Skeletal muscle tissue (tissue), 4 donors: ENCODE measurements around the gene GIPC3. TPM values are rescaled to one million over a fixed set of nuclear protein-coding genes. Genes with fewer than 3 reads are reported as not detected.

ENCODE experiments used
- H3K27ac ChIP-seq: one replicate; pipeline ENCODE4 v1.7.0; 2013; ENCODE audit warnings: mild to moderate bottlenecking, low read depth, low read length, inconsistent platforms
- H3K27me3 ChIP-seq, 3 donors: one replicate each; pipeline ENCODE4 v1.7.0; 2013; ENCODE audit warnings: low read length in 3 of 3; ENCODE audit not compliant: control insufficient read depth in 3 of 3, insufficient read depth in 3 of 3
- H3K36me3 ChIP-seq, 3 donors: one replicate each; pipeline ENCODE4 v1.7.0; 2013; ENCODE audit warnings: low read length in 3 of 3; ENCODE audit not compliant: control insufficient read depth in 3 of 3, insufficient read depth in 3 of 3
- H3K4me1 ChIP-seq, 3 donors: one replicate each; pipeline ENCODE4 v1.7.0; 2013; ENCODE audit warnings: low read length in 3 of 3, mild to moderate bottlenecking in 3 of 3; ENCODE audit not compliant: control insufficient read depth in 3 of 3, insufficient read depth in 3 of 3
- H3K4me3 ChIP-seq, 3 donors: one replicate each; pipeline ENCODE4 v1.7.0; 2013; ENCODE audit warnings: low read length in 3 of 3
- H3K9ac ChIP-seq, 3 donors: one replicate each; pipeline ENCODE4 v1.7.0; 2013; ENCODE audit warnings: low read length in 3 of 3, mild to moderate bottlenecking in 3 of 3, moderate library complexity in 2 of 3, low read depth in 1 of 3
- H3K9me3 ChIP-seq, 3 donors: one replicate each; pipeline ENCODE4 v1.7.0; 2013; ENCODE audit warnings: low read length in 3 of 3; ENCODE audit not compliant: control insufficient read depth in 3 of 3
- total RNA-seq: library from RNA; depleted of rRNA; stranded (reverse); fragments of >200 nt; gene quantifications from one replicate; pipeline ENCODE4 v1.2.3, GENCODE V29; 2014
- donor health status: Osteomylitis.

Gene GIPC3
- total RNA-seq, 1 donor from 2014 or later: not detected

DNA sequence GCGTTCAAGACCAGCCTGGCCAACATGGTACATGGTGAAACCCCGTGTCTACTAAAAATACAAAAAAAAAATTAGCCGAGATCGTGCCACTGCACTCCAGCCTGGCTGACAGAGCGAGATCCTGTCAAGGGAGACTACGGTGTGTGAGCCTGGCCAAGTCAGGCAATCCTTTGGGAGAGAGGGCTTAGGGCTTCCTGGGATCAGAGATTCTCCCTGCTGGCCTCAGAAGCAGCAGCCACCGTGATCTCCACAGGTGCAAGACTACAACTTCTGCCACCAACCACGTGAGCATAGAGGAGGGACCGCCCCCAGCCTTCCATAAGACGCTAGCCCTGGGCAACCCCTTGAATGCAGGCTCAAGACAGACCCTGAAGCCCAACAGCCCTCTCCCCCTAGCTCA lies 35.5 kb upstream of the GIPC3 start:
- peaks cover 0 to 11% (median 4%) of the 10 kb centered on the region in 3 donors for H3K36me3 ChIP-seq
- no peaks in the 10 kb centered on the region for H3K27me3 ChIP-seq
- no peak overlapping the region for H3K27ac ChIP-seq
- no peak overlapping the region for H3K9ac ChIP-seq
- H3K4me3 ChIP-seq: no peak overlapping the region
- H3K4me1 ChIP-seq: peaks cover 0 to 4% (median 3%) of the 10 kb centered on the region in 3 donors
- H3K9me3 ChIP-seq: no peaks in the 10 kb centered on the region

DNA sequence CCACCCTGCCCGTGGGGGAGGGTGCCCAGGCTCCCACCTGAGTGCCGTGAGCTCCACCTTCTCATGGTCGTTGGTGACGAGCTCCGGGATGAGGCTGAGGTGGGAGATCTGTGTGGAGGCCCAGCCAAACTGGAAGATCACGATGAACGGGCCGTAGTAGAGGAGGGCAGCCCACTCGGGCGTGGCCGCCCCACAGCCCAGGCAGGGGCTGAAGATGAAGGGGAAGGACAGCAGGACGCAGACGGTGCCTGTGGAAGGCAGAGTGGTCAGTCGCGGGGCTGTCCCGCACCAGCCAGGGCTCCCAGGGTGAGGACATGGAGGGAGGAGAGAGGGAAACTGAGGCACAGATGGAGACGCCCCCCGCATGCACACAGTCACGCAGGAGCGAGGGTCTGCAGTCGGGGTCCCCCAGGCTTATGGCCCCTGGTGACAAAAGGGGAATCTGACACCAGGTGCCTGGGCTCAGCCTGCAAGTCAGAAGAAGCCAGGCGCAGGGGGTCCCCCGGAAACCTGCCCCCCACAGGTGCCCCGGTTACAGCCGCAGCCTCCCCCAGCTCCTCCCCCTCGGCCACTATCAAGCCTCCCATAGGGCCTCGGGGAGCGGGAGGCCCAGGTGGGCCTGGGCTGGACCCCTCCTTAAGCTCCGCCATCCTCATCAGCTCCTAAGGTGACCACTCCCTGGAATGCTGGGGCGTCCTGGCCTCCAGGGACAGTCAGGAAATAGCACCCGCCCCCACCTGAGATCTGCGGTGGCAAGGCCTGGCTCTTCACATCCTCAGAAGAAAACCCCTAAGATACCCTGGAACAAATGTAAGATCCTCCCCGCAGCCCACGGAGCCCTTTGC lies 34.1 kb upstream of the GIPC3 start:
- peaks cover 9 to 12% (median 12%) of the 10 kb centered on the region in 3 donors for H3K4me1 ChIP-seq

DNA sequence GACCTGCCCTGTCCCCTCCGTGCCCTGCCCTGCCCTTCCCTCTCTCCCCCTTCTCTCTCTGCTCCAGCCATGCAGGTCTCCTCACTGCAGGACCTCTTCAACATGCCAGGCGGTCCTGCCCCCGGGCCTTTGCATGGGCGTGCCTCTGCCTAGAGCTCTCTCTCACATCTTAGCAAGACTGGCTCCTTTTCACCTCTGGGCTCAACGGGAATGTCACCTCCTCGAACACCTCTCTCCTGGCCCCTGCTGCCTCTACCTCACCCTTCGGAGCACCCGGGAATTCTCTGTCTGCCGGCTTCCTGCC lies 33.5 kb upstream of the GIPC3 start:
- Histone ChIP-seq H3K9me3 (no peaks in the 10 kb centered on the region), H3K27me3 (no peaks in the 10 kb centered on the region), H3K4me1 (peaks cover 15 to 18% (median 18%) of the 10 kb centered on the region in 3 donors), H3K36me3 (peaks cover 0 to 4% (median 4%) of the 10 kb centered on the region in 3 donors), H3K9ac (no peak overlapping the region), H3K4me3 (no peak overlapping the region), H3K27ac (no peak overlapping the region)

More for the DNA sequence above, 34.1 kb upstream of the GIPC3 start:
- Histone ChIP-seq H3K27me3 (no peaks in the 10 kb centered on the region), H3K9me3 (no peaks in the 10 kb centered on the region), H3K4me3 (no peak overlapping the region), H3K36me3 (peaks cover 0 to 7% (median 4%) of the 10 kb centered on the region in 3 donors), H3K27ac (no peak overlapping the region), H3K9ac (no peak overlapping the region)

- no peaks in the 10 kb centered on the region for H3K27me3 ChIP-seq
- H3K9me3 ChIP-seq: no peaks in the 10 kb centered on the region
- H3K27ac ChIP-seq: no peak overlapping the region
- no peak overlapping the region for H3K4me3 ChIP-seq
- peak overlapping the region in 1 of 3 donors; percentile 28 for H3K9ac ChIP-seq
- peaks cover 0 to 4% (median 0%) of the 10 kb centered on the region in 3 donors for H3K36me3 ChIP-seq
- peaks cover 20 to 26% (median 20%) of the 10 kb centered on the region in 3 donors for H3K4me1 ChIP-seq
Observed at GRCh38 chr19:3554254-3555083, 30.8 kb upstream of the GIPC3 start.

GRCh38 chr19:3555653-3556422 lies 29.4 kb upstream of the GIPC3 start:
- H3K9ac ChIP-seq: peak overlapping the region; percentile 68 to 87 (median 86)
- H3K27ac ChIP-seq: no peak overlapping the region
- H3K36me3 ChIP-seq: no peaks in the 10 kb centered on the region
- peak overlapping the region; percentile 86 to 96 (median 87) for H3K4me3 ChIP-seq
- peaks cover 20 to 26% (median 20%) of the 10 kb centered on the region in 3 donors for H3K4me1 ChIP-seq
- H3K9me3 ChIP-seq: no peaks in the 10 kb centered on the region
- no peaks in the 10 kb centered on the region for H3K27me3 ChIP-seq

DNA sequence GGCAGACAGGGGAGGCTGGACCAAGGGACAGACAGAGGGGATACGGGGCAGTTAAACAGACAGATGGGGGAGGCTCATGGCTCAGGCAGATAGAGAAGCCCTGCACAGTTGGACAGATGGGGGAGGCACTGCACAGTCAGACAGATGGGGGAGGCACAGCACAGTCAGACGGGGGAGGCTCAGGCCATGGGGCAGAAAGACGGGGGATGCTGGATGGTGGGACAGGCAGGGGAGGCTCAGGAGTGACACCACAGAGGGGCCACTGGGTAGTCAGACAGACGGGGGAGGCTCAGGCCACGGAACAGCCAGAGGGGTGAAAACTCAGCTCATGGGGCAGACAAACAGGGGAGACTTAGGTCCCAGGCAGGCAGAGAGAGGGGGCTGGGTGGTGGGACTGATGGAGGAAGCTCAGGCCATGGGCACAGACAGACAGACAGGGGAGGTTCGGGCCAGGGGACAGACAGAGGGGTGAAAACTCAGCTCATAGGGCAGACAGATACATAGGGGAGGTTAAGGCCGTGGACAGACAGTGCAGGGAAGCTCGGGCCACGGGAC lies 28.8 kb upstream of the GIPC3 start:
- Histone ChIP-seq H3K4me3 (peak overlapping the region; percentile 86 to 96 (median 87)), H3K4me1 (peaks cover 20 to 26% (median 20%) of the 10 kb centered on the region in 3 donors), H3K36me3 (no peaks in the 10 kb centered on the region), H3K9me3 (no peaks in the 10 kb centered on the region), H3K27me3 (no peaks in the 10 kb centered on the region), H3K27ac (no peak overlapping the region), H3K9ac (peak overlapping the region; percentile 68 to 87 (median 86))

- peaks cover 20 to 26% (median 20%) of the 10 kb centered on the region in 3 donors for H3K4me1 ChIP-seq
- H3K9ac ChIP-seq: peak overlapping the region; percentile 68 to 87 (median 86)
- H3K27ac ChIP-seq: no peak overlapping the region
- peak overlapping the region; percentile 86 to 96 (median 87) for H3K4me3 ChIP-seq
- H3K36me3 ChIP-seq: no peaks in the 10 kb centered on the region
- no peaks in the 10 kb centered on the region for H3K9me3 ChIP-seq
- no peaks in the 10 kb centered on the region for H3K27me3 ChIP-seq
Observed at GRCh38 chr19:3556978-3557460, 28.3 kb upstream of the GIPC3 start.

GRCh38 chr19:3557461-3558248 lies 27.6 kb upstream of the GIPC3 start, which contains the start of gene MFSD12:
TSS of gene MFSD12 (minus strand) at chr19:3557586. CDS start at chr19:3557403, 183 bp downstream.
- Histone ChIP-seq H3K9ac (peak within 1 kb of the TSS; percentile 72 to 87 (median 86)), H3K4me1 (peaks cover 20 to 23% (median 20%) of the 10 kb centered on the region in 3 donors), H3K36me3 (no peaks in the 10 kb centered on the region), H3K4me3 (peak within 1 kb of the TSS; percentile 86 to 96 (median 87)), H3K9me3 (no peaks in the 10 kb centered on the region), H3K27ac (peak within 1 kb of the TSS; percentile 74), H3K27me3 (peaks cover 0 to 2% (median 0%) of the 10 kb centered on the region in 3 donors)
